ENCODE data around the gene MYL7. TPM values are rescaled to one million over a fixed set of nuclear protein-coding genes. Genes with fewer than 3 reads are reported as not detected.

Gene MYL7
- total and polyA plus RNA-seq, 2 experiments from 2014 or later = 4.8 TPM; not detected in 1

- Mint-ChIP-seq H3K36me3 (ENCODE audit: low read depth) (no peaks in the 10 kb centered on the region), H3K4me1 (peaks cover 13% of the 10 kb centered on the region), H3K4me3 (no peak overlapping the region), H3K27me3 (ENCODE audit: insufficient read depth, low read depth, poor library complexity) (peaks cover 1% of the 10 kb centered on the region), H3K27ac (no peak overlapping the region), H3K9me3 (peaks cover 6% of the 10 kb centered on the region; the same call in 2 of the 3 replicates)
- Histone ChIP-seq H3K4me2 (no peak overlapping the region), H3K36me3 (ENCODE audit: insufficient read depth) (no peaks in the 10 kb centered on the region), H3K27me3 (ENCODE audit: insufficient read depth) (no peaks in the 10 kb centered on the region), H3K9me2 (ENCODE audit: insufficient read depth) (no peaks in the 10 kb centered on the region), H3K4me3 (no peak overlapping the region), H3K27ac (ENCODE audit: low read depth) (no peak overlapping the region), H4K20me1 (replicated peaks; ENCODE audit: insufficient read depth) (no peaks in the 10 kb centered on the region), H3K79me2 (replicated peaks; ENCODE audit: insufficient read depth) (no peaks in the 10 kb centered on the region), H2AFZ (no peak overlapping the region), H3K4me1 (ENCODE audit: insufficient read depth) (no peaks in the 10 kb centered on the region), H3F3A (replicated peaks; ENCODE audit: low read depth) (no peaks in the 10 kb centered on the region)
- ATAC-seq (no peak), DNase-seq (ENCODE audit: low spot score) (no peak)
- no peak for TF ChIP-seq EZH2 (IDR thresholded peaks at IDR 0.05; ENCODE audit: low read depth, unreplicated experiment)
- no peak for TF ChIP-seq STAT1 (IDR thresholded peaks at IDR 0.05; ENCODE audit: unreplicated experiment)
- TF ChIP-seq POLR2AphosphoS5 (IDR thresholded peaks at IDR 0.05; ENCODE audit: low read depth) = no peak
- TF ChIP-seq CREB1 (CRISPR knock-in tag; IDR thresholded peaks at IDR 0.05; ENCODE audit: low read depth) = no peak
- no peak for TF ChIP-seq ZNF462 (CRISPR knock-in tag; IDR thresholded peaks at IDR 0.05)
- no peak for TF ChIP-seq ZNF331 (CRISPR knock-in tag; IDR thresholded peaks at IDR 0.05; ENCODE audit: low read depth)
- TF ChIP-seq NANOG (IDR thresholded peaks at IDR 0.05; ENCODE audit: borderline replicate concordance) = no peak
- no peak for TF ChIP-seq ZNF114 (CRISPR knock-in tag; IDR thresholded peaks at IDR 0.05)
- no peak for TF ChIP-seq EZH2phosphoT487 (IDR thresholded peaks at IDR 0.05; ENCODE audit: unreplicated experiment)
- TF ChIP-seq, protein P1, sequence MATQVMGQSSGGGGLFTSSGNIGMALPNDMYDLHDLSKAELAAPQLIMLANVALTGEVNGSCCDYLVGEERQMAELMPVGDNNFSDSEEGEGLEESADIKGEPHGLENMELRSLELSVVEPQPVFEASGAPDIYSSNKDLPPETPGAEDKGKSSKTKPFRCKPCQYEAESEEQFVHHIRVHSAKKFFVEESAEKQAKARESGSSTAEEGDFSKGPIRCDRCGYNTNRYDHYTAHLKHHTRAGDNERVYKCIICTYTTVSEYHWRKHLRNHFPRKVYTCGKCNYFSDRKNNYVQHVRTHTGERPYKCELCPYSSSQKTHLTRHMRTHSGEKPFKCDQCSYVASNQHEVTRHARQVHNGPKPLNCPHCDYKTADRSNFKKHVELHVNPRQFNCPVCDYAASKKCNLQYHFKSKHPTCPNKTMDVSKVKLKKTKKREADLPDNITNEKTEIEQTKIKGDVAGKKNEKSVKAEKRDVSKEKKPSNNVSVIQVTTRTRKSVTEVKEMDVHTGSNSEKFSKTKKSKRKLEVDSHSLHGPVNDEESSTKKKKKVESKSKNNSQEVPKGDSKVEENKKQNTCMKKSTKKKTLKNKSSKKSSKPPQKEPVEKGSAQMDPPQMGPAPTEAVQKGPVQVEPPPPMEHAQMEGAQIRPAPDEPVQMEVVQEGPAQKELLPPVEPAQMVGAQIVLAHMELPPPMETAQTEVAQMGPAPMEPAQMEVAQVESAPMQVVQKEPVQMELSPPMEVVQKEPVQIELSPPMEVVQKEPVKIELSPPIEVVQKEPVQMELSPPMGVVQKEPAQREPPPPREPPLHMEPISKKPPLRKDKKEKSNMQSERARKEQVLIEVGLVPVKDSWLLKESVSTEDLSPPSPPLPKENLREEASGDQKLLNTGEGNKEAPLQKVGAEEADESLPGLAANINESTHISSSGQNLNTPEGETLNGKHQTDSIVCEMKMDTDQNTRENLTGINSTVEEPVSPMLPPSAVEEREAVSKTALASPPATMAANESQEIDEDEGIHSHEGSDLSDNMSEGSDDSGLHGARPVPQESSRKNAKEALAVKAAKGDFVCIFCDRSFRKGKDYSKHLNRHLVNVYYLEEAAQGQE (IDR thresholded peaks at IDR 0.05; ENCODE audit: unreplicated experiment) = no peak
- TF ChIP-seq CTCF (conservative IDR thresholded peaks at IDR 0.05; ENCODE audit: low read depth in 2 of 2) = no peak
- TF ChIP-seq ETS1 (IDR thresholded peaks at IDR 0.05) = no peak
These were observed 20.2 kb upstream of the MYL7 start for GRCh38 chr7:44161371-44161770.
